H1 (cell line): ENCODE data around the gene LLPH. TPM values are rescaled to one million over a fixed set of nuclear protein-coding genes. Genes with fewer than 3 reads are reported as not detected.

Experiments used
- ATF3 ChIP-seq: IDR thresholded peaks from 2 replicates; pipeline ENCODE4 v1.6.1; 2011; ENCODE audit warnings: low read depth, mild to moderate bottlenecking, low read length; ENCODE audit not compliant: insufficient read depth
- BACH1 ChIP-seq: IDR thresholded peaks from 2 replicates; pipeline ENCODE4 v1.6.1; 2012; ENCODE audit warnings: low read length, improper control_type of control experiment
- CBX8 ChIP-seq: fragments of 300-800, 300-1000 bp; sonication (generic); IDR thresholded peaks from 2 replicates; pipeline ENCODE4 v1.7.1; 2016; ENCODE audit warnings: low read depth, low read length, borderline replicate concordance
- CHD1 ChIP-seq: IDR thresholded peaks from 2 replicates; pipeline ENCODE4 v1.6.1; 2012; ENCODE audit warnings: low read depth, low read length, improper control_type of control experiment
- CREB1 ChIP-seq: IDR thresholded peaks from 2 replicates; pipeline ENCODE4 v1.6.1; 2012; ENCODE audit warnings: inconsistent platforms
- CTBP2 ChIP-seq: IDR thresholded peaks from 2 replicates; pipeline ENCODE4 v1.7.0; 2011; ENCODE audit warnings: borderline replicate concordance, mild to moderate bottlenecking, moderate library complexity, mixed read lengths, low read length; ENCODE audit not compliant: insufficient read depth, insufficient read length
- CTCF ChIP-seq, 3 experiments: IDR thresholded peaks; 1 replicate in 2 of 3; 2 replicates in 1 of 3; pipeline versions ENCODE4 v1.5.1 to v1.6.1; 2011; ENCODE audit warnings: low read length in 3 of 3, mild to moderate bottlenecking in 3 of 3, inconsistent platforms in 2 of 3, low read depth in 1 of 3, moderate library complexity in 1 of 3; ENCODE audit not compliant: insufficient read depth in 1 of 3; ENCODE audit errors: control extremely low read depth in 1 of 3
- EZH2 ChIP-seq: fragments of 200-600 bp; sonication (generic); IDR thresholded peaks from 2 replicates; pipeline ENCODE4 v1.7.1; 2012; ENCODE audit warnings: low read depth, mild to moderate bottlenecking, moderate library complexity, low read length, inconsistent platforms; ENCODE audit not compliant: severe bottlenecking
- FOSL1 ChIP-seq: IDR thresholded peaks from 2 replicates; pipeline ENCODE4 v1.6.1; 2011; ENCODE audit warnings: mild to moderate bottlenecking, low read depth, low read length, moderate library complexity; ENCODE audit not compliant: insufficient read depth
- GABPA ChIP-seq: IDR thresholded peaks from 2 replicates; pipeline ENCODE4 v1.6.1; 2011; ENCODE audit warnings: mild to moderate bottlenecking, low read length, moderate library complexity, borderline replicate concordance; ENCODE audit not compliant: insufficient read depth
- HDAC2 ChIP-seq, 2 experiments: fragments of 300-600 bp in 1 of 2; sonication (generic) in 1 of 2; IDR thresholded peaks; 2 replicates each; pipeline ENCODE4 v1.6.1; 2011 to 2012; ENCODE audit warnings: low read depth in 2 of 2, low read length in 2 of 2, mild to moderate bottlenecking in 2 of 2, moderate library complexity in 2 of 2, borderline replicate concordance in 1 of 2, inconsistent platforms in 1 of 2
- JUN ChIP-seq: IDR thresholded peaks from 2 replicates; pipeline ENCODE4 v1.6.1; 2011; ENCODE audit warnings: low read depth, mild to moderate bottlenecking, improper control_type of control experiment, low read length
- KDM1A ChIP-seq: fragments of 200-600, 300-600 bp; sonication (generic); IDR thresholded peaks from 2 replicates; pipeline ENCODE4 v1.7.1; 2016; ENCODE audit warnings: mild to moderate bottlenecking, low read length, borderline replicate concordance
- KDM5A ChIP-seq: fragments of 200-600 bp; IDR thresholded peaks from 2 replicates; pipeline ENCODE4 v1.7.1; 2012; ENCODE audit warnings: mild to moderate bottlenecking, low read length, inconsistent platforms, mixed read lengths
- MAFK ChIP-seq: IDR thresholded peaks from 2 replicates; pipeline ENCODE4 v1.6.1; 2012; ENCODE audit warnings: low read depth, mild to moderate bottlenecking, improper control_type of control experiment, low read length
- SIRT6 ChIP-seq: IDR thresholded peaks from one replicate; pipeline ENCODE4 v1.7.1; 2012; ENCODE audit warnings: low read length, inconsistent platforms
- SP1 ChIP-seq: IDR thresholded peaks from 2 replicates; pipeline ENCODE4 v1.6.1; 2011; ENCODE audit warnings: low read depth, low read length
- TEAD4 ChIP-seq: IDR thresholded peaks from 2 replicates; pipeline ENCODE4 v1.6.1; 2012; ENCODE audit warnings: low read depth, low read length, inconsistent platforms, mixed read lengths
- YY1 ChIP-seq: IDR thresholded peaks from 2 replicates; pipeline ENCODE4 v1.6.1; 2011; ENCODE audit warnings: low read depth, mild to moderate bottlenecking, low read length
- polyA plus RNA-seq, 7 experiments: library from polyadenylated mRNA; depleted of rRNA in 3 of 7; stranded (reverse) in 5 of 7; unstranded in 2 of 7; fragments of >200 nt in 5 of 7; fragments of 200-250 nt in 2 of 7; gene quantifications; 1 replicate in 5 of 7; 2 replicates in 1 of 7; 4 replicates in 1 of 7; pipeline versions ENCODE4 v1.2.1 to v1.2.3, GENCODE V29; 2011 to 2013; ENCODE audit warnings: missing spikeins in 2 of 7, mixed read lengths in 2 of 7
- total RNA-seq: library from RNA; stranded (reverse); fragmentation: NEBNext Ultra II Directional; extraction: Animal tissue kit (Norgen Biotek cat#: 25700); gene quantifications from 2 replicates; pipeline ENCODE4 v1.2.1, GENCODE V29; 2021

LLPH gene
- total and polyA plus RNA-seq, 2 of the 8 experiments (the other 6 are each of a cell fraction or from before 2014, with no cell fraction given), result 2.3 to 31.3 TPM

- TF ChIP-seq CREB1 (no peak; the same call in 1 of the 2 replicates), TEAD4 (no peak), GABPA (no peak), ATF3 (no peak), CTCF (IDR thresholded peaks at IDR 0.05; ENCODE audit: control extremely low read depth in 1 of 3, insufficient read depth in 1 of 3, low read depth in 1 of 3, low read length in 3 of 3) (peak; percentile 21 to 40 (median 23); a peak in 3 of 4 replicates), YY1 (peak; percentile 75), SIRT6 (no peak), JUN (no peak), CHD1 (no peak), KDM1A (no peak), BACH1 (no peak), EZH2 (no peak), FOSL1 (no peak), CBX8 (no peak), SP1 (no peak), MAFK (no peak), KDM5A (no peak), CTBP2 (no peak), HDAC2 (IDR thresholded peaks at IDR 0.05; ENCODE audit: borderline replicate concordance in 1 of 2, low read depth in 2 of 2, low read length in 2 of 2) (no peak; a peak in 1 of 4 replicates)
Measured at GRCh38 chr12:66169221-66170170, 38.9 kb upstream of the LLPH start, which contains the start of gene TMBIM4 (continued).
